Type B pancreatic cell (in vitro differentiated cells): ENCODE data around the gene DMRT3. TPM values are rescaled to one million over a fixed set of nuclear protein-coding genes. Genes with fewer than 3 reads are reported as not detected.

Experiments
- DNase-seq: peaks from one replicate; pipeline ENCODE4 v3.0.0; 2021; ENCODE audit warnings: mixed read lengths; ENCODE audit not compliant: unreplicated experiment; ENCODE audit errors: extremely low spot score
- H3K27ac Mint-ChIP-seq: 2 replicates; pipeline ENCODE4 v1.8.0; 2021; ENCODE audit warnings: mild to moderate bottlenecking, mixed read lengths
- H3K27me3 Mint-ChIP-seq: 2 replicates; pipeline ENCODE4 v1.8.0; 2021; ENCODE audit warnings: mixed read lengths
- H3K36me3 Mint-ChIP-seq: 2 replicates; pipeline ENCODE4 v1.8.0; 2021; ENCODE audit warnings: mixed read lengths
- H3K4me1 Mint-ChIP-seq: one replicate; pipeline ENCODE4 v1.8.0; 2021; ENCODE audit warnings: mixed read lengths; ENCODE audit not compliant: unreplicated experiment
- H3K4me3 Mint-ChIP-seq: 2 replicates; pipeline ENCODE4 v1.8.0; 2021; ENCODE audit warnings: mild to moderate bottlenecking, mixed read lengths
- H3K9me3 Mint-ChIP-seq: 2 replicates; pipeline ENCODE4 v1.8.0; 2021; ENCODE audit warnings: mixed read lengths
- total RNA-seq: library from RNA; stranded (reverse); gene quantifications from 2 replicates; pipeline ENCODE4 v1.2.1, GENCODE V29; 2021; ENCODE audit warnings: low replicate concordance
- TF ChIP-seq, protein P1 (sequence below): fragments of 200-600 bp; sonication (generic); conservative IDR thresholded peaks from 2 replicates; pipeline ENCODE4 v1.5.0; 2021; ENCODE audit warnings: antibody characterized with exemption, mild to moderate bottlenecking

The DMRT3 gene
- total RNA-seq, 1 donor from 2014 or later = 0.80 TPM

GRCh38 chr9:1009101-1009707 lies 32.7 kb downstream of the DMRT3 start:
- Mint-ChIP-seq H3K27me3 (peaks cover 32% of the 10 kb centered on the region), H3K4me3 (no peak overlapping the region), H3K36me3 (no peaks in the 10 kb centered on the region), H3K9me3 (no peaks in the 10 kb centered on the region), H3K4me1 (no peaks in the 10 kb centered on the region), H3K27ac (no peak overlapping the region)
- TF ChIP-seq, protein P1, sequence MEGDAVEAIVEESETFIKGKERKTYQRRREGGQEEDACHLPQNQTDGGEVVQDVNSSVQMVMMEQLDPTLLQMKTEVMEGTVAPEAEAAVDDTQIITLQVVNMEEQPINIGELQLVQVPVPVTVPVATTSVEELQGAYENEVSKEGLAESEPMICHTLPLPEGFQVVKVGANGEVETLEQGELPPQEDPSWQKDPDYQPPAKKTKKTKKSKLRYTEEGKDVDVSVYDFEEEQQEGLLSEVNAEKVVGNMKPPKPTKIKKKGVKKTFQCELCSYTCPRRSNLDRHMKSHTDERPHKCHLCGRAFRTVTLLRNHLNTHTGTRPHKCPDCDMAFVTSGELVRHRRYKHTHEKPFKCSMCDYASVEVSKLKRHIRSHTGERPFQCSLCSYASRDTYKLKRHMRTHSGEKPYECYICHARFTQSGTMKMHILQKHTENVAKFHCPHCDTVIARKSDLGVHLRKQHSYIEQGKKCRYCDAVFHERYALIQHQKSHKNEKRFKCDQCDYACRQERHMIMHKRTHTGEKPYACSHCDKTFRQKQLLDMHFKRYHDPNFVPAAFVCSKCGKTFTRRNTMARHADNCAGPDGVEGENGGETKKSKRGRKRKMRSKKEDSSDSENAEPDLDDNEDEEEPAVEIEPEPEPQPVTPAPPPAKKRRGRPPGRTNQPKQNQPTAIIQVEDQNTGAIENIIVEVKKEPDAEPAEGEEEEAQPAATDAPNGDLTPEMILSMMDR = peak; percentile 99
- peak; percentile 88 for DNase-seq

DNA sequence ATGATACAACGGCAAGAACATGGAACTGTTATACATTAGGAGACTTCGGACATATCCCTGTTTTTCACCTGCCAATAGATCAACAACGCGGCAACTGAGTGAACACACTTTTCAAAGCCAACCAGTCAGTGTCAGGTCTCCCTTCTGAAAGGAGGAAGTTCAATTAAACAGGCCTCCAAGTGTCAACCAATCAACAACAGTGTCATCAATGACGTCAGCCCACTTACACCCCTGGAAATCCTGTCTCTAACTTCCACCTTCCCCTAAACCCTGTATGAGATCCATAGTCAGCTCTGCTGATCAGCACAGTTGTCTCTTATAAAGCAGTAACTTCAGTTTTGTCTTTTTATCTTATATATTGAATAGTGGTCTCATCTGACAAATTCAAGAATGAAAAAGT lies 36.6 kb downstream of the DMRT3 start:
- Mint-ChIP-seq H3K36me3 (no peaks in the 10 kb centered on the region), H3K4me3 (no peak overlapping the region), H3K27ac (no peak overlapping the region), H3K4me1 (peaks cover 2% of the 10 kb centered on the region), H3K9me3 (no peaks in the 10 kb centered on the region), H3K27me3 (peaks cover 31% of the 10 kb centered on the region)
- no peak for DNase-seq
- TF ChIP-seq, protein P1 = no peak

- Mint-ChIP-seq H3K9me3 (no peaks in the 10 kb centered on the region), H3K4me1 (peaks cover 5% of the 10 kb centered on the region), H3K27ac (no peak overlapping the region), H3K27me3 (peaks cover 27% of the 10 kb centered on the region), H3K36me3 (no peaks in the 10 kb centered on the region), H3K4me3 (no peak overlapping the region)
- TF ChIP-seq, protein P1 = no peak
- DNase-seq = no peak
Measured at GRCh38 chr9:1014225-1014624, 37.8 kb downstream of the DMRT3 start.

DNA sequence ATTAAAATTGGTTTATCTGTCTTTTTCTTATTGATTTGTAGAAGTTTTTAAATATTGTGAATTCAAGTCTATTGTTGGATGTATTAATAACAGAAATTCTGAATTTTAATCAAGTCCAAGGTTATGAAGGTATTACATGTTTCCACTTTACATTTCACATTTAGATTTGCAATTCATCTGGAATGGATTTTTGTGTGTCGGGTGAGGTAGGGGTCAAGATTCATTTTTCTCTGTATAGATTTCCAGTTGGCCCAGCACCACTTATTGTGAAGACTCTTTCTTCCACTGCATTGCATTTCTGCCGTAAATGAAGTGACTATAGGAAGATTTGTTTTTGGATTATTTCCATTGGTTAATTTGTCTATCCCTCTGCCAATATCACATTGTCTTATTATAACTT lies 38.2 kb downstream of the DMRT3 start:
- H3K27me3 Mint-ChIP-seq = peaks cover 27% of the 10 kb centered on the region

GRCh38 chr9:1018121-1018520 lies 41.7 kb downstream of the DMRT3 start:
- Mint-ChIP-seq H3K4me3 (no peak overlapping the region), H3K9me3 (no peaks in the 10 kb centered on the region), H3K36me3 (no peaks in the 10 kb centered on the region), H3K27me3 (peaks cover 30% of the 10 kb centered on the region), H3K4me1 (peaks cover 9% of the 10 kb centered on the region), H3K27ac (no peak overlapping the region)
- no peak for DNase-seq
- TF ChIP-seq, protein P1 = peak; percentile 60

More for the DNA sequence above, 38.2 kb downstream of the DMRT3 start:
- TF ChIP-seq, protein P1 = no peak
- Mint-ChIP-seq H3K4me3 (no peak overlapping the region), H3K9me3 (no peaks in the 10 kb centered on the region), H3K36me3 (no peaks in the 10 kb centered on the region), H3K27ac (no peak overlapping the region), H3K4me1 (peaks cover 5% of the 10 kb centered on the region)
- DNase-seq = no peak
